Fibroblast of villous mesenchyme (primary cell): ENCODE results near the gene ADGRF1. TPM values are rescaled to one million over a fixed set of nuclear protein-coding genes. Genes with fewer than 3 reads are reported as not detected.

Source experiments
- DNase-seq: peaks from one replicate; pipeline ENCODE4 v3.0.0-alpha.2; 2010; ENCODE audit warnings: low read depth
- H3K4me3 ChIP-seq: 2 replicates; pipeline ENCODE4 v1.5.1; 2011; ENCODE audit warnings: low read depth, mild to moderate bottlenecking, low read length
- CTCF ChIP-seq: IDR thresholded peaks from 2 replicates; pipeline ENCODE4 v1.5.1; 2012; ENCODE audit warnings: low read depth, mild to moderate bottlenecking, low read length; ENCODE audit not compliant: insufficient read depth
- total RNA-seq: library from RNA; depleted of rRNA; stranded (reverse); fragments of >200 nt; gene quantifications from 2 replicates; pipeline ENCODE4 v1.2.3, GENCODE V29; 2012

The ADGRF1 gene
- total RNA-seq, 1 donor = under 0.01 TPM

- no peak overlapping the region for H3K4me3 ChIP-seq
- DNase-seq = no peak
- TF ChIP-seq CTCF = no peak
These were observed 52.7 kb downstream of the ADGRF1 start for GRCh38 chr6:46989398-46989797.

GRCh38 chr6:46985943-46986342 is 56.2 kb downstream of the ADGRF1 start:
- no peak for DNase-seq
- no peak for TF ChIP-seq CTCF
- no peak overlapping the region for H3K4me3 ChIP-seq

GRCh38 chr6:46983007-46983411 is 59.1 kb downstream of the ADGRF1 start:
- no peak overlapping the region for H3K4me3 ChIP-seq
- peak; percentile 36 for DNase-seq
- TF ChIP-seq CTCF = no peak

- no peak for TF ChIP-seq CTCF
- no peak for DNase-seq
- H3K4me3 ChIP-seq = no peak overlapping the region
These were observed 62.9 kb downstream of the ADGRF1 start for GRCh38 chr6:46979206-46979605.

GRCh38 chr6:46974786-46975185 is 67.3 kb downstream of the ADGRF1 start:
- no peak overlapping the region for H3K4me3 ChIP-seq
- DNase-seq = no peak
- TF ChIP-seq CTCF = no peak

- DNase-seq = no peak
- no peak for TF ChIP-seq CTCF
- H3K4me3 ChIP-seq = no peak overlapping the region
These were observed 69.1 kb downstream of the ADGRF1 start for GRCh38 chr6:46973029-46973428.

GRCh38 chr6:46972531-46972930 is 69.6 kb downstream of the ADGRF1 start:
- no peak for TF ChIP-seq CTCF
- peak; percentile 23 for DNase-seq
- no peak overlapping the region for H3K4me3 ChIP-seq
